T-helper 1 cell (primary cell): ENCODE results near the gene STARD13.
A peak's percentile ranks its signal among the peaks of the same experiment; 100 is the strongest.
"Not testable (repeated sequence)": the region's sequence is repeated elsewhere in the genome, so short reads cannot be mapped to it uniquely, and the experiment has no call there.

ENCODE experiments used
- DNase-seq, 5 donors: peaks; one replicate each; pipeline ENCODE4 v3.0.0-alpha.2; 2012 to 2020

STARD13 gene

DNA sequence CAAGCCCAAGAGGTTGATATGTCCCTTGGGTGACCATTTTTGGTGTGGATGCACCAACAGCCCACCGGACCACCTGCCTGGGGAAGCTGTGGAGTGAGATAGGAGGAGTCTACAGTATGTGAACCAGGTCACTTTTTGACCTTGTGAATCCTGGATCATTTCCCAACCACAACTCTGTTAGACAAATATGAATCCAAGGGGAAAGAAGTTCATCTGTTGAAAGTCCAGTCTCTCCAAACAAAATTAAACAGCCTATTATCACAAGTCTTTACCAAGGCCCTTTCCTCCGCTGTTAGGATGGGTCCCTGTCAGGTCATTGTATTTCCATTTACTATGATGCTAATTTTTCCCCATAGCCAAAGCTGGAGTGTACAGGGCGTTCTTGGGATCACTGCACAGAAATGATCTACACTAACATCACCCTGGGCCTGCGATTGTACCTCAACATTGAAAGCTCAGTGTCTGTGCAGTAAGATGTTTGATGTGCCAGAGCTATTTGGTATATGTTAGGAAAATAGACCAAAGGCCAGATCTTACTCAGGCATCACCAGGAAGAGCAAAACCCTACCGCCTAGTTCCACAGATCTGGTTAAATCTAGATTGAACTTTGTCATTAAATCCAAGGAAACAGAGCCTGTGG, 117.1 kb downstream of the STARD13 start:
- DNase-seq = no peak

DNA sequence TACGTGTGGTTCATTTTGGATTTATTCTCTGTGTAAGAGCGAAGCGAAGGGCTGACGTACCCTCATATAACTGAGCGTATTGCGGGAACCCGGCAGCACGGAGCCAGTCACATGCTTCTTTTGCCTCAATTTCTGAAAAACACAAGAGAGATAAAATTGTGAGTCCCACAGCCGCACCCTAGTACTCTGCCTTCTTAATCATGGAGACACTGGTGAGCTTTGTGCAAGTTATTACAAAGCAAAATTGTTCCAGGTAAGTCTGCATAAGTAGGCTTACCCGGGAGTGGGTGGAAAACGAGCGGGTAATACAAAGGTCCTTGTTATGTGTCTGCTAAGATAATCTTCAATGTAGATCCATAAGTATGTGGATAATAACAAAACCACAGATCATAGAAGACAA, 118.1 kb downstream of the STARD13 start:
- no peak for DNase-seq

DNA sequence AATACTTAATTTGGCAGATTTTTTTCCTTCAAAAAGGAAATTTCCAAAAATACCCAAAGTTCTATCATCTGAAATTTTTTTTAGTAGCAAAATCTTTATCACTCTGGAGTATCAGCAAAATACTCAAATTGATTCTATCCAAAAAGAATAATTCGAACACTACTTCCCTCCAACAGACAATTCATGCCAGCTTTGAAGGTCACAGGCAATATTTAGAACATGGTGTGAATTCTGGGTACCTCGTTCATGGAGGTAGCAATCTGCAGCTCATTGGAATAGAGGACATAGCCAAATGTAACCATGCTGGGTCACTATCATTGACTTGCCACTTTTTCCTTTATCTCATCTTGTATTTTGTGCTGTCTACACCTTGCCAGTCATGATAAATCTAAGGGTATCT, 119.8 kb downstream of the STARD13 start:
- DNase-seq = no peak

DNA sequence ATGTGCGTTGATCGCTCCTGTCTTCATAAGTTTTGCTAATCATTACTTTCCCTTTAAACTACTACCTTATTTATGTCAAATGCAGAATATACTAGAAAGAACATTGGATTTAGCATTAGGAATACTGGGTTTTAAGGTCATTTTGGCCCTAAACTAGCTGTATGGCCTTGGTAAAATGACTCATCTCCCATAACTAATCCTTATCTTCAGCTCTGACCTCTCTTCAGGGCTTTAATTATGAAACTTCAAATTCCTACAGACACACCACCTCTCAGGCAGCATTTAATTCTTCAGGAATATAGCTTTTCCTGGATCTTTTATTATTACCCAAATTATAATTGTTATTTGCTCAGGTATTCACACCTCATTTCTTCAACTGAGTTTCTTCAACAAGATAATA, 121.2 kb downstream of the STARD13 start:
- no peak for DNase-seq

DNA sequence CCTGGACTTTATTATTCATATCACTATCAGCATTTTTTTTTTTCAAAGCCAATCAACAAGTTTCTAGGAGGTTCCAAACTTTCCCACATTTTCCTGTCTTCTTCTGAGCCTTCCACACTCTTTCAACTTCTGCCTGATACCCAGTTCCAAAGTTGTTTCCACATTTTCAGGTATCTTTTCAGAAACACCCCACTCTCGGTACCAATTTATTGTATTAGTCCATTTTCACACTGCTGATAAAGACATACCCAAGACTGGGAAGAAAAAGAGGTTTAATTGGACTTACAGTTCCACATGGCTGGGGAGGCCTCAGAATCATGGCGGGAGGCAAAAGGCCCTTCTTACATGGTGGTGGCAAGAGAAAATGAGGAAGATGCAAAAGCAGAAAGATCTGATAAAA, 122.8 kb downstream of the STARD13 start:
- DNase-seq = not testable (repeated sequence)

DNA sequence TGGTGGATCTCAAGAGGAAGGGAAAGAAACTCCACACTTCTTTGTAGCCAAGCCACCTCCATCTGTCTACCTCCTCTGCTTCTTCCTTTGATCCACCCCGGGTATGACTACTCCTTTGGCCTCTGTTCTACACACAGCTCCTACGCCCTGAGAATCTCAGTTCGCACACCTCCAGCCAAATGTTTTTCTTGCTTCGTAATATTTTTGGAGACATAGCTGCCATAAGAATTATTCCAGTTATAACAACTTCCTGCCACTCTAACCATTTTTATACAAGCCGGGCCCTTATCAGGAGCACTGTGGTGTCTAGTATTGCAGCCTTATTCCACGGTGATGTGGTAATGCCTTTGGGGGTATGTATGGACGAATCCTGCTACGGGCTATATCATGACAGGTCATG, 126.7 kb downstream of the STARD13 start:
- DNase-seq = no peak

DNA sequence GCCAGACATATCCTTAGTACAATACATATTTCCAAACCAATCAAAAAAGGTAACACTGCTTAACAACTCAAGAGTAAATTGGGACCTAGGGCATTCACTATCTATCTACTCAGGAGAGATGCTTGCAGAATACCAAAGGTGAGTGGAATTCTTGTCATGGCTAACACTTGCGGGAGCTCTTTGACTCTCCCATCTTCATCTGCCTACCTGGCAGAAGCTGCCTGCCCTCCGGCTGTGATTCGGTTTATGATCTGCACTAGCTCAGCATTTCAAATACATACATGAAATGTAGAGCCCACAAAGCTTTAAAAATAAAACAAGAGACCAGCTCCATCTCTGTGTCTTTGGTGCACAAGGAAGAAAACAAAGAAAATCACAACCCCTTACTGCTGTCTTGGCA, 127.3 kb downstream of the STARD13 start:
- DNase-seq = no peak

DNA sequence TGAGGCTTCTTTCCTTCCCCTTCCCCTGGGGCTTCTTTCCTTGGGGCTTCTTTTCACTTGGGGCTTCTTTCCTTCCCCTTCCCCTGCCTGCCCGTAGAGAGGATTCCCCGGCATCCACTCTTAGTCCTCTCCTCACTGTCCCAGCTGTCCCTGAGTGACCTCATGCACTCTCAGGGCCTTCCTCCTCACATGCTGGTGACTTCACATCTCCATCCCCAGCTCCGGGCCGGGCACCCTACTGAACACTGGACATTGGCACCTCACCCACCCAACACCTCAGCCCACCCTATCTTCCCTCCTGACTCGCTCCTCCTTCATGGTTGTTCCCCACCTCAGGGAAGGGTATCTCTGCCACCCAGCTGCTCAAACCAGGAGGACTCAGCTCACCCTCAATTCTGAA, 130.6 kb downstream of the STARD13 start:
- no peak for DNase-seq

DNA sequence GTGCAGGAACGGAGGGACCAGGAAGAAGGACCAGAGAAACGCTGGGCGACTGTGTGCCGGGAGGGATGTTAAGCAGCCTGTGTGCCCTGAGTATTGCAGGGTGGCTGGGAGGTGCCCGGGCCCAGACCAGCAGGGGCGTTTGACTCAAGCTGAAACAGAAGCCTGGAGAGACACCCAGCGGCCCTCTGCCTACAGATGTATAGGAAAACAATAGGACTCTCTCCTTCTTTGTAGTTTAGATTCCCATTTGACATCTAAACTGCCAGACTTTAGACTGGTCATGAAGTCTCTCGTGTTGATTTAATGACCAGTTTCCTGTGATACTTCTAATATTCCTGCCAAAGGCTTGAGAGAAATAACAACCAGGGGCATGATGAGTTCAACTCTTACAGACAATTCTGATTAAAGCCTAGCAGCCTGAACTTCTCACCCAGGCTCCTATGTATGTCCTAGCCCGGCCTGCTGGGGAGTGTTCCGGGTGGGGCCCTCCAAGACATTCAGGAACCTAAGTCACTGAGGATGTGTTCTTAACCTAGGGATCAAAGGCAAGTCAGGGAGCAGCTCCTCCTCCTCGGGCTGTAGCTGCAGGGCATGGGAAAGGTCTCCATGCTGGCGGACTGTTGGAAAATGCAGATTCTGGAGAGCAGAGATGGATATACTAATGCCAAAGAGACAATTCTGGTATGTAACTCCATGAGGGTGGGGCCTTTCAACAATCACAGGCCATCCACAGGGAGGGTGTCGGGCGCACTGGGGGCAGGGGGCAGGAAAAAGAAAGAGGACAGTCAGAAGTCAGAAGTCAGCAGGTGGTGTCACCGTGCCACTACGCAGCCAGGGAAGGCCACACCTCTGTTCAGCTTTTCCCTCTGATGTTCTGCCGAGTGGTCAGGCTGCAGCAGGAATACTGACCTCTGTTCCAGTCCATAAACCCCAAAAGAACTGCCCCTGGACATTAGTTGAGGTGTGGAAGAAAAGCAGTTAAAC, 131.8 kb downstream of the STARD13 start:
- DNase-seq = no peak

DNA sequence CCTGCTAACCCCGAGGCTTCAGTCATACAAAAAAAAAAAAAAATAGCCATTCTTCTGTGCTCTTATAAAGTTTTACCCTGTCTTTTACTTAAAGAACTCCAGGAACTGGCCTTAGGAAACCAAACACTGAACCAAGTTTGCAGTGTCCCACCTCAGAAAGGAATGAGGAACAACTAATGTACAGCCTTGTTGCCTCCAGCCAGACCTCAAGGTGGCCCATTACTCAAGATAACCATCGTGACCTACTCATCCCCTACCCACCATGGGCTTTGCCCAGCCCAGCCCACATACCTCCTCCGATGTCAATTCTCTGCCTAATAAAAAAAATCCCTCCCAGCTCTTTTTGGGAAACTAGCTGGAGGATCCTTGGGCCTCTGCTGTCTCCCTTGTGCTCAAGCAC, 133.2 kb downstream of the STARD13 start:
- no peak for DNase-seq

DNA sequence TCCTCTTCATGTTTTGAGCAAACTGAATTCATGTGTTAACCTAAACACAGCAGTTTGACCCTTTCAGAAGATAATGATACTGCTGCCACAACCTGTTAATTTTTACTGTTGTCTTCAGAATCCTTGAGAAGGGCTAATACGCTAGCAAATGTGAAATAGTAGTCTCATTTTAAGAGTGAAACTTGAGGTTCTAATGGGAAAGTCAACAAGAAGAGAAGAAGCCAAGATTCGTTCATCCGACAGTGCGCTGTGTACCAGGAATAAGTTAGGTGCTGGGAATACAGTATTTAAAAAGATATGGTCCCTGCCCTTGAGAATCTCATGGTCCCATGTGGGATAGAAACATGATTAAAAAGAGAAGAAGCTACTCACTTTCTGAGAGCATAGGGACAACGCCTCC, 134.9 kb downstream of the STARD13 start:
- DNase-seq = no peak

DNA sequence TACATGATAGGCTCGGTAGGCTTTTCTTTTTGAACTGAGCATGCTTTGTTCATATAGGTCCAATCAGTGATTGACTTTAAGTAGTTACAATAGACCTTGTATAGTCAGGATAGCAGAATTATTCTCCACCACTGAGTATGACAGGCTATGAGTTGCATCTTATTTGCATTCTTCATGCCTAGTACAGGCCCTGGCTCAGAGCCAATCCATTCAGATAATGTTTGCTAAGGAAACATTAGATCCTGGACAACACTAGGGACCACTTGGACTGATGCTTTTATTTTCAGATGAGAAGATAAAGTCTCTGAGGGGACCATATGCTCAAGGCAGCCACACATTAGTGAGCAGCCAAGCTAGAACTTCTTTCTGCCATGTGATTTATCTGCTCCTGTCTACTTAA, 135.4 kb downstream of the STARD13 start:
- no peak for DNase-seq

DNA sequence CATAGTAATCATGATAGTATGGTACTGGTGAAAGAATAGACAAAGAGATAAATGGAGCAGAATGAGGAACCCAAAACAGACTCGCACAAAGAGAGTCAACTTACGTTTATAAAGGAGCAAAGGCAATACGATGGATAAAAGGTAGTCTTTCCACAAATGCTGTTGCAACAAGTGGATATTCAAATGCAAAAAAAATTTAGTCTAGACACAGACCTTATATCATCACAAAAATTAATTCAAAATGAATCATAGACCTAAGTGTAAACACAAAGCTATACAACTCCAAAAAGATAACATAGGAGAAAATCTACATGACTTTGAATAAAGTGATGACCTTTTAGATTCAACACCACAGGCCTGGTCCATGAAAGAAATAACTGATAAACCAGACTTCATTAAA, 137.7 kb downstream of the STARD13 start:
- no peak for DNase-seq

DNA sequence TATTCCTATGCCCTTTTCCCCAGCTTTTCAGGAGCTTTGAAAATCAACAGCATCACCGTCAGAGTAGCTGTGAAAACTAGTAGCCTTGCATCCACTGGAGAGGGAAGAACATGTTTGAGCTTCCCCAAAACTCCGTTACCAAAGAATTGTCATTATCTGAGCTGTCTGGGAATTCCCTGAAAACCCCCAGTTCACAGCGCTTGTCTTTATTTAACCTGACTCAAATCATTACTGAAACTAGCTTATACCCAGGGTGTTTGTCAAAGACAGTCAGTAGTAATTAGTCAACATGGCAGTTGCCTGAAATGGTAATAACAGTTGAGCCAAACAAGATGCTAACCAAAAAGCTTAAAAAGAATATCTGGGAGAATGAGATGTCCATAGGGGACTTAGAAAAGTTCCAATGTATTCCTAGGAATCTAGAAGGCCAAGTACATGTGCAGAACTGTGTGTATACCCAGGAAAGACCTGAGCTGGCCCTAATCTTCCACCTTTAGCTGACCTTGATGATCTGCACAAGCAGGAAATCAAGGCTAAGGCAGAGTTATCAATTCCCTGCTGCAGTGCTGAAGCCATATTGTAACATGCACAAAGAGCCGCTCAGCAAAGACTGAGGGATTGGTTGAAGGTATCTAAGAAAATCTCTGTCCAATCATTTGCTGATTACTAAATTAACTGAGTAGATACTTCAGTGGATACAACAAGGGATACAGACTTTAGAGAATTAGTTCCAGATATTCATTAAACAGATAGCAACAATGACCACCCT, 138.5 kb downstream of the STARD13 start:
- peak in 1 of 5 donors; percentile 83 for DNase-seq

DNA sequence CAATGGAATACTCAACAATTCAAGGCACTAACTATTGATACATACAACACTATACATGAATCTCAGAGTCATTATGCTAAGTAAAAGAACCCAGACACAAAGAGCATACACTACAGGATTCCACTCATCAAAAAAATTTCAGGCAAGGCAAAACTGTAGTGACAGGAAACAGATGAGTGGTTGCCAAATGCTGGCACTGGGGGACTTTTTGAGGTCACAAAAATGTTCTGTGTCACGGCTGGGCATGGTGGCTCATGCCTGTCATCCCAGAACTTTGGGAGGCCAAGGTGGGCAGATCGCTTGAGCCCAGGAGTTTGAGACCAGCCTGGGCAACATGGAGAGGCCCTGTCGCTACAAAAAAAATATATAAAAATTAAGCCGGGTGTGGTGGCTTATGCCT, 139.9 kb downstream of the STARD13 start:
- DNase-seq = peak in 1 of 5 donors; percentile 63

DNA sequence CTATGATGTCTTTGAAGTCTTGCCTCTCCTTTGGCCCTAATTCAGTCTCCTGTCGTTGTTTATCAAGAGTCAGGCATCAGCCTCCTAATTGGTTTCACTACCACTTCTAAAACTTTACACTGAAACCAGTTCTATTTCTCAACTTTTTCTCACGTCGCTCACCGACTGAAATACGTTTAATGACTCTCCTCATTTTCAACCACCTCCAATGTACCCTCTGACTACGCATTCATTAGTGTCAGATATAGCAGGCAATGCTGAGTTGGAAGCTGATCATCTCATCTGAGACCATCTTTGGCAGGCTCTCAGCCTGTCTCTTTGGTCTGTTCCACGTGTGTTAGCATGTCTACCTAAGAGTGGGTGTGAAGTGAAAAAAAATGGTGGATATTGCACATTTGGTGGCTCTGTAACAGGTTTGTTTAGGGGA, 141.2 kb downstream of the STARD13 start:
- DNase-seq = peak in 1 of 5 donors; percentile 34

DNA sequence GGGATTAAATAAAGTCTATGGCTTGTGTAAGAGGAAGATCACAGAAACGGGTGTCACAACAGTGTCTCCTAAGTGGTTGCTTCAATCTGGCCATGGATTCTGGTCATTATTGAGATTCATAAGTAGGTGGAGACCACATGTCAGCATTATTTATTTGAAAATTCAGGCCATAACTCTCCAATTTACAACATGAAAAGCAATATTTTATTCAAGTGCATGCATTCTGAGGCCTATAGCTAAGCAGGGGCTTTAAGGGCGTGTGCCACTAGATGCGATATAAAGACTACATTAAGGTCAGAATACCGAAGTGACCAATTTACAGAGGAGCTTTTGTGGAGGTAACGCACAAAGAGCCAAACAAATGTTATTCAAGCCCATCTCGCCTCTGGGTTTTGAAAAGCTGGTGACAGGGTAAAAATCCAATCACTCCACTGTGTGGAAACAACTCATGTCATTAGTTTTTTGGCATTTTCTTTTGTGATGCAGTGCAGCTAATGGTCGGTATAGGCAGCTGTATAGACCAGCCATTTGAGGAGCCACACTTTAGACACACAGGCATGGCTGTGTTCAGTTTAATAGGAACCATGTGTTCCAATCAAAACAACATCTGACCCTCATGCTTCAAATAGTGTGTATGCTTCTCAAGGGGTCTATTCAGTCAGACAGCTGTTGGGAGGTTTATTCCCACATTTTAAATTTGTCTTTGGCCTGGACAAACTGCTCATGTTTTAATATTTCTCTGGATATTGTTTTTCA, 145.6 kb downstream of the STARD13 start:
- no peak for DNase-seq

DNA sequence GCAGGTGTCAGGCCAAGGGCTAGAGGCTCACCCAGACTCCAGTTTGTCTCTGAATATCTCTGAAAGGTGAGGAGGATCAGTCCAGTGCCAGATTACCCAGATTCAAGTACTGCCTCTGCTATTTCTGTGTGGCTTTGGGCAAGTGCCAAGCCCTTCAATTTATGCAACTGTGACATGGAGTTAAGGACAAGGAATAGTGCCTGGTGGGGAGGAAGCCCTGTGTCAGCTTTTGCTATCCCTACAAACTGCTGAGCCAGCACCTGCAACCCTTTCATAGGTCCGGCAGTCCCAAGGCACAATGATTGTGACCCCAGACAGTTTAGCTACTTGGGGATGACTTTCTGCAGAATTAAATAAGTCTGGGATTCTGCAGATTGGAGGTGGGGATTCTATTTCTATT, 146.4 kb downstream of the STARD13 start:
- no peak for DNase-seq

DNA sequence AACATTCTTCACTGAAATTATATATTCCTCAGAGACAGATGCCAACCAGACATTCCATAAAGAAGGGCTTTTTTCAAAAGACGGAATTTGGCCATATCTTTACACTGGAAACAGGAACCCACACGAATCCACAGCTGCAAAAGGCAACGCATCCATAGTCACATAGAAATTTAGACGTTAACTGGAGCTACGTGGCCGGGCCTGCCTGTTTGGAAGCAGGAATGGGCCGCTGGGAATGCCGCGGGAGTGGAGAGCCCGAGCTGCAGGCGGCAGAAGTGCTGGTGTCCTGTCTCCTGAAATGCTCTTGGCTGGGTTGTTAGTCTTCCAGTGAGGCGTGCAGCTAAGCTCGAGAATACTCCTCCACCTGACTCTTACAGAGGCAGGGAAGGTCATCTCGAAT, 147.1 kb downstream of the STARD13 start:
- no peak for DNase-seq

DNA sequence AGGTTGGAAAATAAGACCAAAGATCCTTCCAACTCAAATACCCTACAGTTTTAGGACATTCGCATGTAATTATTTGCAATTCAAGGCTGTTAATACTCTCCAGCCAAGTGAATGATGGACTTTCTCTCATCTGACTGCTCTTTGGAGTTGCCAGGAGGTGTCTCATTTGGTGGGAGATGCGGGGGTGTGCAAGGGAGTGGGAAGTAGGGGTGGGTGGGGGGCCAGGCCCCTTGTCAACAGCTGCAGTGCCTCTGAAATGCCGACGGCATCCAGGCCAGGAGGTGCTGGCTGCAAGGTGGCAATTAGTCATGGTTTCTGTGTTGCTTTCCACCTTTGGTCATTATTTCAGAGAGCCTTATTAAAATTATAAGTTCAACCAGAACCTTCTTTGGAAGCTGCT, 147.8 kb downstream of the STARD13 start:
- DNase-seq = no peak

DNA sequence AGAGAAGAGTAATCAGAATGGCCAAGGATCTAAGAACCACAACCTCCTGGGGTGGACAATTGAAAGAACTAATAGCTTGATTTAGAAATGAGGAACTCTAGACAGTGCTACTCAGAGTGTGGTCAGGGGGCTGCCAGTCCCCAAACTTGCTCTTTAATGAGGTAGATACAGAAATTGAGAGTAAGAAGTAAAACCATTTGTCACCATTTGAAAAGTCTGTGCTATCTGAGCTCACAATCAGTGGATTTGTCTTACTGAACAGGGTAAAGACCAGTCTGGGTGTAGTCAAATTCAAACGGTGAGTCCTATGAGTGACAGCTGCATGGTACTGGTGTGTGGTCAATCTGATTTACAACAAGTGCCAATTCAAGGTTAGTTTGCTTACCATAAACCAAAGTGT, 150.5 kb downstream of the STARD13 start:
- DNase-seq = no peak

DNA sequence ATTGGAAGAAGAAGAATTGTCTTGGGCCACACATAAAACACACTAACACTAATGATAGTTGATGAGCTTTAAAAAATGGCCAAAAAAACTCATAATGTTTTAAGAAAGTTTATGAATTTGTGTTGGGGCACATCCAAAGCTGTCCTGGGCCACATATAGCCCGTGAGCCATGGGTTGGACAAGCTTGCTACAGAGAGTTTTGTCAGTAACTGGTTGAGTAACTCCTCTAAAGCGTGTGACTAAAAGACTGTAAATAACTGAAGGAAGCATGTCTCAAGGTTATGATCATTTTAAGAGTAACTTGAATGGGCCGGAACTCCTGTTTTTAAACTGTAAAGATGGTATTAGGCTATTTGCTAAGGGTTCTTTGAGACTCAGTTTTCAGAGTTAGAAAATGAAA, 151.3 kb downstream of the STARD13 start:
- no peak for DNase-seq
